Endothelial cell of umbilical vein (primary cell): ENCODE data around the gene DMRT1. TPM values are rescaled to one million over a fixed set of nuclear protein-coding genes. Genes with fewer than 3 reads are reported as not detected.

Experiments used
- BruUV-seq: library from RNA; stranded (reverse); fragments of 400-500 nt; replicated peaks from 2 replicates; lab custom pipeline; 2021; lab: Mats Ljungman, UMichigan
- CTCF ChIA-PET: fragments of 300-600, 350-600 bp; sonication (Branson Sonifier 250); formaldehyde crosslinking; loops from one replicate; lab custom pipeline; 2021; ENCODE audit warnings: antibody characterized with exemption, inconsistent platforms; lab: Charles Lee
- POLR2A ChIA-PET: fragments of 300-600, 350-600 bp; sonication (Branson Sonifier 250); formaldehyde crosslinking; loops from one replicate; lab custom pipeline; 2021; ENCODE audit warnings: antibody characterized with exemption, inconsistent platforms; lab: Charles Lee
- DNase-seq: peaks from one replicate; pipeline ENCODE4 v3.0.0-alpha.2; 2011; ENCODE audit warnings: low read depth, low spot score
- FAIRE-seq: peaks from 2 replicates; lab custom pipeline; 2011; peaks lifted over from hg19 to GRCh38; lab: Jason Lieb, UNC
- H2AFZ ChIP-seq: 2 replicates; pipeline ENCODE4 v1.6.0; 2012; ENCODE audit warnings: low read depth, low read length, control low read depth, inconsistent platforms
- H3K27ac ChIP-seq: 2 replicates; pipeline ENCODE4 v1.5.1; 2011; ENCODE audit warnings: low read depth, mild to moderate bottlenecking, control low read depth, low read length, moderate library complexity; ENCODE audit not compliant: insufficient read depth
- H3K27me3 ChIP-seq, 2 experiments: 2 replicates each; pipeline versions ENCODE4 v1.6.0 to v1.6.1; 2011; ENCODE audit warnings: low read length in 2 of 2, mixed read lengths in 1 of 2; ENCODE audit not compliant: control insufficient read depth in 2 of 2, insufficient read depth in 2 of 2
- H3K36me3 ChIP-seq, 2 experiments: 2 replicates in 1 of 2; 3 replicates in 1 of 2; pipeline ENCODE4 v1.5.1; 2011; ENCODE audit warnings: low read length in 2 of 2, mild to moderate bottlenecking in 1 of 2, moderate library complexity in 1 of 2; ENCODE audit not compliant: control insufficient read depth in 2 of 2, insufficient read depth in 2 of 2; ENCODE audit errors: extremely low read depth in 1 of 2
- H3K4me1 ChIP-seq: 3 replicates; pipeline ENCODE4 v1.5.1; 2011; ENCODE audit warnings: mild to moderate bottlenecking, low read length; ENCODE audit not compliant: control insufficient read depth, insufficient read depth; ENCODE audit errors: extremely low read depth
- H3K4me2 ChIP-seq: 2 replicates; pipeline ENCODE4 v1.6.1; 2011; ENCODE audit warnings: low read length, control low read depth, mixed read lengths; ENCODE audit not compliant: insufficient read depth
- H3K4me3 ChIP-seq, 3 experiments: fragments of 200-600 bp in 1 of 3; sonication (generic), shearing (Covaris generic) in 1 of 3; replicated peaks in 1 of 3; 2 replicates each; pipeline ENCODE4 v1.5.1; 2011 to 2016; ENCODE audit warnings: control low read depth in 3 of 3, low read length in 3 of 3, mild to moderate bottlenecking in 2 of 3, inconsistent platforms in 1 of 3, low read depth in 1 of 3, moderate library complexity in 1 of 3; ENCODE audit not compliant: insufficient read depth in 1 of 3
- H3K79me2 ChIP-seq: 2 replicates; pipeline ENCODE4 v1.6.0; 2012; ENCODE audit warnings: low read length, inconsistent platforms; ENCODE audit not compliant: control insufficient read depth, insufficient read depth
- H3K9ac ChIP-seq: replicated peaks from 2 replicates; pipeline ENCODE3; 2011; ENCODE audit warnings: low read length, control low read depth; ENCODE audit not compliant: insufficient read depth; ENCODE audit errors: extremely low read depth
- H3K9me1 ChIP-seq: replicated peaks from 3 replicates; pipeline ENCODE4 v1.6.0; 2011; ENCODE audit warnings: mild to moderate bottlenecking, low read length; ENCODE audit not compliant: control insufficient read depth, insufficient read depth; ENCODE audit errors: extremely low read depth
- H3K9me3 ChIP-seq: replicated peaks from 2 replicates; pipeline ENCODE4 v1.5.1; 2012; ENCODE audit warnings: low read length, inconsistent platforms; ENCODE audit not compliant: control insufficient read depth, insufficient read depth
- H4K20me1 ChIP-seq: replicated peaks from 2 replicates; pipeline ENCODE3; 2011; ENCODE audit warnings: mild to moderate bottlenecking, low read length; ENCODE audit not compliant: control insufficient read depth, insufficient read depth; ENCODE audit errors: extremely low read depth
- CTCF ChIP-seq, 2 donors: IDR thresholded peaks; 1 replicate in 1 of 2; 2 replicates in 1 of 2; pipeline ENCODE4 v1.5.1; 2011; ENCODE audit warnings: low read length in 2 of 2, mild to moderate bottlenecking in 2 of 2, moderate library complexity in 2 of 2, control low read depth in 1 of 2, inconsistent platforms in 1 of 2, low read depth in 1 of 2; ENCODE audit not compliant: insufficient read depth in 1 of 2; ENCODE audit errors: extremely low read depth in 1 of 2
- EZH2 ChIP-seq: IDR thresholded peaks from 2 replicates; pipeline ENCODE4 v1.6.1; 2012; ENCODE audit warnings: borderline replicate concordance, low read depth, mild to moderate bottlenecking, moderate library complexity, low read length, inconsistent platforms; ENCODE audit not compliant: severe bottlenecking
- FOS ChIP-seq: IDR thresholded peaks from 2 replicates; pipeline ENCODE4 v1.6.1; 2011; ENCODE audit warnings: mild to moderate bottlenecking, low read length, moderate library complexity, borderline replicate concordance; ENCODE audit not compliant: insufficient read depth
- MAX ChIP-seq: IDR thresholded peaks from 2 replicates; pipeline ENCODE4 v1.6.1; 2011; ENCODE audit not compliant: insufficient read depth, insufficient read length
- POLR2A ChIP-seq: IDR thresholded peaks from 2 replicates; pipeline ENCODE4 v1.6.1; 2012; ENCODE audit warnings: low read depth, mild to moderate bottlenecking, control low read depth, low read length
- dilution Hi-C: fragments of 300-500 bp; cut with MboI; formaldehyde crosslinking; loops from one replicate; pipeline ENCODE4 v1.15.0; 2019; ENCODE audit warnings: low sequenced_read_pairs; ENCODE audit not compliant: extremely low pct_ligation_motif_present
- intact Hi-C: fragments of 100-400 bp; cut with micrococcal nuclease; formaldehyde crosslinking; loops from one replicate; pipeline ENCODE4 v1.10.0; 2022
- polyA plus RNA-seq, 4 experiments: library from polyadenylated mRNA; depleted of rRNA in 3 of 4; stranded (reverse) in 3 of 4; unstranded in 1 of 4; fragments of >200 nt; gene quantifications; 2 replicates each; pipeline versions ENCODE4 v1.2.1 to v1.2.3, GENCODE V29; 2011 to 2012; ENCODE audit warnings: missing spikeins in 1 of 4
- total RNA-seq: library from RNA; stranded (reverse); gene quantifications from 2 replicates; pipeline ENCODE4 v1.2.3, GENCODE V29; 2021

Gene DMRT1
- total and polyA plus RNA-seq, 2 donors (not counting 3 experiments of a cell fraction or from before 2014, with no cell fraction given) = 0.08 to 0.20 TPM

GRCh38 chr9:962023-962422 is 120.5 kb downstream of the DMRT1 start:
- intact Hi-C loops = no loop called here
- FAIRE-seq = no peak

More at GRCh38 chr9:962023-962422, 120.5 kb downstream of the DMRT1 start:
- H3K36me3 ChIP-seq = no peaks in the 10 kb centered on the region
- no peak overlapping the region for H3K27ac ChIP-seq
- ChIA-PET POLR2A (no interaction called here), CTCF (no interaction called here)
- no peak overlapping the region for H3K4me3 ChIP-seq
- no peak for DNase-seq
- no peaks in the 10 kb centered on the region for H3K9me3 ChIP-seq
- no peaks in the 10 kb centered on the region for H3K4me1 ChIP-seq
- no peak overlapping the region for H2AFZ ChIP-seq
- no peak overlapping the region for H3K9ac ChIP-seq
- BruUV-seq = no TSS peak
- H3K79me2 ChIP-seq = no peaks in the 10 kb centered on the region
- H3K9me1 ChIP-seq = no peaks in the 10 kb centered on the region
- dilution Hi-C loops = no loop called here
- peaks cover 14 to 27% of the 10 kb centered on the region in 2 experiments for H3K27me3 ChIP-seq
- no peak for TF ChIP-seq MAX
- TF ChIP-seq CTCF (IDR thresholded peaks at IDR 0.05; ENCODE audit: extremely low read depth in 1 of 2, insufficient read depth in 1 of 2, low read depth in 1 of 2, low read length in 2 of 2) = no peak
- no peak for TF ChIP-seq EZH2
- TF ChIP-seq POLR2A = no peak
- TF ChIP-seq FOS = no peak
- H4K20me1 ChIP-seq = no peaks in the 10 kb centered on the region
- H3K4me2 ChIP-seq = no peak overlapping the region
